H1 (cell line): ENCODE results near the gene GRK7. TPM values are rescaled to one million over a fixed set of nuclear protein-coding genes. Genes with fewer than 3 reads are reported as not detected.

Experiments
- CTCF ChIA-PET: fragments of 300-600 bp; sonication (Branson Sonifier 250); formaldehyde crosslinking; loops from one replicate; lab custom pipeline; 2021; ENCODE audit not compliant: partially characterized antibody; lab: Charles Lee
- POLR2A ChIA-PET: fragments of 300-600 bp; sonication (Branson Sonifier 250); formaldehyde crosslinking; loops from one replicate; lab custom pipeline; 2021; ENCODE audit warnings: inconsistent platforms; ENCODE audit not compliant: partially characterized antibody; lab: Charles Lee
- DNase-seq, 2 experiments: peaks; one replicate each; pipeline versions ENCODE4 v3.0.0 to v3.0.0-alpha.2; 2010 to 2022; ENCODE audit warnings: low spot score in 2 of 2, low read depth in 1 of 2, mixed read lengths in 1 of 2
- FAIRE-seq: peaks from 2 replicates; lab custom pipeline; 2011; peaks lifted over from hg19 to GRCh38; lab: Jason Lieb, UNC
- H2AFZ ChIP-seq: 2 replicates; pipeline ENCODE4 v1.8.1; 2012; ENCODE audit warnings: low read length, inconsistent platforms
- H2AK5ac ChIP-seq: 2 replicates; pipeline ENCODE4 v1.6.1; 2013; ENCODE audit warnings: low read depth, low read length
- H2BK120ac ChIP-seq: replicated peaks from 2 replicates; pipeline ENCODE3; 2013; ENCODE audit warnings: low read depth, low read length, inconsistent platforms
- H2BK12ac ChIP-seq: 2 replicates; pipeline ENCODE4 v1.6.1; 2013; ENCODE audit warnings: low read depth, low read length
- H2BK15ac ChIP-seq: 2 replicates; pipeline ENCODE4 v1.6.1; 2013; ENCODE audit warnings: low read length
- H2BK20ac ChIP-seq: 2 replicates; pipeline ENCODE4 v1.6.1; 2013; ENCODE audit warnings: low read length
- H2BK5ac ChIP-seq: 2 replicates; pipeline ENCODE4 v1.6.1; 2013; ENCODE audit warnings: low read depth, low read length
- H3K14ac ChIP-seq: 2 replicates; pipeline ENCODE4 v1.6.1; 2013; ENCODE audit warnings: inconsistent platforms; ENCODE audit not compliant: insufficient read length
- H3K18ac ChIP-seq: 2 replicates; pipeline ENCODE4 v1.6.1; 2013; ENCODE audit warnings: low read length; ENCODE audit errors: extremely low read depth
- H3K23ac ChIP-seq: 2 replicates; pipeline ENCODE4 v1.6.1; 2013; ENCODE audit warnings: inconsistent platforms; ENCODE audit not compliant: insufficient read length
- H3K23me2 ChIP-seq: 2 replicates; pipeline ENCODE4 v1.6.1; 2013; ENCODE audit warnings: low read depth, low read length
- H3K27ac ChIP-seq: 2 replicates; pipeline ENCODE4 v1.6.1; 2011; ENCODE audit warnings: low read depth, low read length, inconsistent platforms
- H3K27me3 ChIP-seq, 4 experiments: replicated peaks in 1 of 4; 1 replicate in 1 of 4; 2 replicates in 3 of 4; pipeline versions ENCODE4 v1.6.1 to v1.8.1; 2011 to 2013; ENCODE audit warnings: low read length in 3 of 4, mild to moderate bottlenecking in 3 of 4, inconsistent platforms in 2 of 4, mixed read lengths in 2 of 4, moderate library complexity in 1 of 4; ENCODE audit not compliant: control insufficient read depth in 3 of 4, insufficient read depth in 3 of 4; ENCODE audit errors: extremely low read depth in 1 of 4
- H3K36me3 ChIP-seq, 4 experiments: 2 replicates each; pipeline versions ENCODE4 v1.6.1 to v1.8.1; 2011 to 2013; ENCODE audit warnings: mild to moderate bottlenecking in 4 of 4, low read length in 3 of 4, moderate library complexity in 2 of 4, control low read depth in 1 of 4, inconsistent platforms in 1 of 4; ENCODE audit not compliant: insufficient read depth in 4 of 4, control insufficient read depth in 2 of 4
- H3K4ac ChIP-seq: replicated peaks from 2 replicates; pipeline ENCODE3; 2013; ENCODE audit warnings: low read length, low read depth, mixed read lengths, inconsistent platforms; ENCODE audit not compliant: insufficient read length
- H3K4me1 ChIP-seq, 4 experiments: replicated peaks in 1 of 4; 1 replicate in 1 of 4; 2 replicates in 3 of 4; pipeline versions ENCODE4 v1.6.1 to v1.8.1; 2011 to 2013; ENCODE audit warnings: low read length in 3 of 4, inconsistent platforms in 2 of 4, mixed read lengths in 1 of 4; ENCODE audit not compliant: insufficient read depth in 4 of 4, control insufficient read depth in 3 of 4
- H3K4me2 ChIP-seq, 2 experiments: 2 replicates each; pipeline versions ENCODE4 v1.6.1 to v1.8.1; 2011 to 2013; ENCODE audit warnings: low read depth in 2 of 2, low read length in 2 of 2, control low read depth in 1 of 2, inconsistent platforms in 1 of 2, mild to moderate bottlenecking in 1 of 2; ENCODE audit not compliant: insufficient read depth in 1 of 2
- H3K4me3 ChIP-seq, 4 experiments: fragments of 200-600, 300-600 bp in 1 of 4; sonication (generic), shearing (Covaris generic), sonication (Bioruptor Twin) in 1 of 4; 2 replicates each; pipeline versions ENCODE4 v1.5.1 to v1.8.1; 2011 to 2016; ENCODE audit warnings: low read length in 4 of 4, low read depth in 3 of 4, control low read depth in 2 of 4, inconsistent platforms in 2 of 4, mild to moderate bottlenecking in 2 of 4, mixed read lengths in 1 of 4, moderate library complexity in 1 of 4; ENCODE audit not compliant: insufficient read depth in 2 of 4; ENCODE audit errors: extremely low read depth in 1 of 4
- H3K56ac ChIP-seq: replicated peaks from 2 replicates; pipeline ENCODE3; 2013; ENCODE audit warnings: low read depth, mild to moderate bottlenecking, mixed read lengths, low read length, inconsistent platforms; ENCODE audit not compliant: insufficient read length
- H3K79me1 ChIP-seq: 2 replicates; pipeline ENCODE4 v1.6.1; 2013; ENCODE audit warnings: low read depth, low read length, control low read depth
- H3K79me2 ChIP-seq, 2 experiments: 2 replicates each; pipeline versions ENCODE4 v1.6.1 to v1.8.1; 2012 to 2013; ENCODE audit warnings: low read length in 2 of 2, mild to moderate bottlenecking in 2 of 2, inconsistent platforms in 1 of 2; ENCODE audit not compliant: insufficient read depth in 2 of 2, control insufficient read depth in 1 of 2
- H3K9ac ChIP-seq, 4 experiments: replicated peaks in 1 of 4; 1 replicate in 1 of 4; 2 replicates in 3 of 4; pipeline versions ENCODE4 v1.6.1 to v1.8.1; 2011 to 2013; ENCODE audit warnings: low read depth in 3 of 4, low read length in 3 of 4, control low read depth in 2 of 4, mild to moderate bottlenecking in 2 of 4, moderate library complexity in 2 of 4, inconsistent platforms in 1 of 4; ENCODE audit errors: extremely low read depth in 1 of 4
- H3K9me3 ChIP-seq, 2 experiments: 2 replicates each; pipeline versions ENCODE4 v1.6.1 to v1.8.1; 2012 to 2013; ENCODE audit warnings: mild to moderate bottlenecking in 2 of 2, moderate library complexity in 2 of 2, control low read depth in 1 of 2, inconsistent platforms in 1 of 2, low read depth in 1 of 2, low read length in 1 of 2, mixed read lengths in 1 of 2; ENCODE audit not compliant: insufficient read depth in 2 of 2
- H4K20me1 ChIP-seq, 2 experiments: replicated peaks in 1 of 2; 2 replicates each; pipeline versions ENCODE3 to v1.8.1; 2011 to 2013; ENCODE audit warnings: inconsistent platforms in 2 of 2, low read length in 2 of 2, mild to moderate bottlenecking in 1 of 2; ENCODE audit not compliant: insufficient read depth in 2 of 2, control insufficient read depth in 1 of 2
- H4K5ac ChIP-seq: 2 replicates; pipeline ENCODE4 v1.6.1; 2013; ENCODE audit warnings: low read length, low read depth, mixed read lengths, inconsistent platforms; ENCODE audit not compliant: insufficient read length
- H4K8ac ChIP-seq: 2 replicates; pipeline ENCODE4 v1.8.0; 2013; ENCODE audit warnings: mild to moderate bottlenecking, moderate library complexity, low read length, inconsistent platforms; ENCODE audit not compliant: insufficient read depth; ENCODE audit errors: extremely low read depth
- H4K91ac ChIP-seq: replicated peaks from 2 replicates; pipeline ENCODE3; 2013; ENCODE audit warnings: low read length, mixed read lengths, inconsistent platforms; ENCODE audit not compliant: insufficient read length
- CEBPB ChIP-seq: IDR thresholded peaks from 2 replicates; pipeline ENCODE4 v1.6.1; 2012; ENCODE audit warnings: low read depth, low read length
- CHD2 ChIP-seq: IDR thresholded peaks from 2 replicates; pipeline ENCODE4 v1.6.1; 2012; ENCODE audit warnings: low read length, improper control_type of control experiment
- GTF2F1 ChIP-seq: IDR thresholded peaks from 2 replicates; pipeline ENCODE4 v1.6.1; 2012; ENCODE audit warnings: low read depth, low read length, improper control_type of control experiment, borderline replicate concordance
- NANOG ChIP-seq: IDR thresholded peaks from 2 replicates; pipeline ENCODE4 v1.6.1; 2011; ENCODE audit warnings: low read length, low read depth, mild to moderate bottlenecking, inconsistent platforms; ENCODE audit not compliant: insufficient read depth, poor library complexity, severe bottlenecking
- POU5F1 ChIP-seq: IDR thresholded peaks from 2 replicates; pipeline ENCODE4 v1.6.1; 2011; ENCODE audit warnings: low read depth, mild to moderate bottlenecking, low read length, moderate library complexity
- RFX5 ChIP-seq: IDR thresholded peaks from 2 replicates; pipeline ENCODE4 v1.6.1; 2011; ENCODE audit warnings: low read depth, low read length, improper control_type of control experiment, borderline replicate concordance
- RNF2 ChIP-seq: fragments of 200-900, 300-1000 bp; sonication (generic); IDR thresholded peaks from 2 replicates; pipeline ENCODE4 v1.7.1; 2016; ENCODE audit warnings: borderline replicate concordance, low read depth, mild to moderate bottlenecking, antibody characterized with exemption, low read length; ENCODE audit not compliant: poor library complexity, severe bottlenecking; ENCODE audit errors: missing control alignments
- SIN3A ChIP-seq, 2 experiments: IDR thresholded peaks in 1 of 2; conservative IDR thresholded peaks in 1 of 2; 2 replicates each; pipeline ENCODE4 v1.6.1; 2011 to 2012; ENCODE audit warnings: low read length in 2 of 2, improper control_type of control experiment in 1 of 2, low read depth in 1 of 2, mild to moderate bottlenecking in 1 of 2
- SP4 ChIP-seq: IDR thresholded peaks from 2 replicates; pipeline ENCODE4 v1.6.1; 2012; ENCODE audit warnings: low read length, inconsistent platforms
- TAF1 ChIP-seq: IDR thresholded peaks from 2 replicates; pipeline ENCODE4 v1.6.1; 2011; ENCODE audit warnings: mild to moderate bottlenecking, low read depth, low read length
- TAF7 ChIP-seq: optimal IDR thresholded peaks from 2 replicates; pipeline ENCODE3; 2011; ENCODE audit warnings: low read depth, mild to moderate bottlenecking, inconsistent platforms, low read length, moderate library complexity, borderline replicate concordance
- TEAD4 ChIP-seq: IDR thresholded peaks from 2 replicates; pipeline ENCODE4 v1.6.1; 2012; ENCODE audit warnings: low read depth, low read length, inconsistent platforms, mixed read lengths
- WGBS, 2 experiments: shearing (Covaris generic) in 1 of 2; methylation state at CpG; one replicate each; pipeline versions ENCODE4 v1.1.6 to v1.1.7; 2013 to 2015; ENCODE audit warnings: low lambda C conversion rate in 2 of 2, mixed read lengths in 2 of 2, inconsistent platforms in 1 of 2, low coverage in 1 of 2, missing lambda C conversion rate in 1 of 2; ENCODE audit not compliant: insufficient replicate concordance in 2 of 2, insufficient coverage in 1 of 2, insufficient read length in 1 of 2; ENCODE audit errors: extremely low coverage in 1 of 2, missing lambda C conversion rate in 1 of 2; 5-methylcytosine and 5-hydroxymethylcytosine counted together
- polyA plus RNA-seq, 7 experiments: library from polyadenylated mRNA; depleted of rRNA in 3 of 7; stranded (reverse) in 5 of 7; unstranded in 2 of 7; fragments of >200 nt in 5 of 7; fragments of 200-250 nt in 2 of 7; gene quantifications; 1 replicate in 5 of 7; 2 replicates in 1 of 7; 4 replicates in 1 of 7; pipeline versions ENCODE4 v1.2.1 to v1.2.3, GENCODE V29; 2011 to 2013; ENCODE audit warnings: missing spikeins in 2 of 7, mixed read lengths in 2 of 7
- total RNA-seq: library from RNA; stranded (reverse); fragmentation: NEBNext Ultra II Directional; extraction: Animal tissue kit (Norgen Biotek cat#: 25700); gene quantifications from 2 replicates; pipeline ENCODE4 v1.2.1, GENCODE V29; 2021
- TF ChIP-seq, protein P1 (sequence below): IDR thresholded peaks from 2 replicates; pipeline ENCODE4 v1.6.1; 2012; ENCODE audit warnings: inconsistent platforms

The GRK7 gene
- total and polyA plus RNA-seq, 2 of the 8 experiments (the other 6 are each of a cell fraction or from before 2014, with no cell fraction given): not detected

DNA sequence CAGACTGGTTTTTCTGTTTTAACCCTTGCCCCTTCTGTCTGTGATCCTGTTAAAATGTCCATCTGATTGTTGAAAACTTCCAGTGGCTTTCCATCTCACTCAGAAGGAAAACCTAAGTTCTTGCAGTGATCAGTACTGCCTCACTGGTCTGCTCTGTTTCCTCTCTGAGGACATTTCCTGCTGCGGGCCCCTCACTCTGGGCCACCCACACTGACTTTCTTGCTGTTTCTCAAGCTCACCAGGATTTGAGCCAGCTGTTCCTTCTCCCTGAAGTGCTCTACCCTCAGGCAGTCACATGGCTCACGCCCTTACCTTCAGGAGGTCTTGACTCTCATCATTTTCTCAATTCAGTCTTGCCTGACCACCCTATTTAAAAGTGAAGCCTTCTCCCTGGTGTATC, 1.8 kb downstream of the GRK7 start:
- Histone ChIP-seq H3K56ac (no peak overlapping the region), H2BK120ac (no peak overlapping the region), H2BK12ac (0 out of 2 replicates have a peak overlapping the region, but pooled peaks have one; percentile 28), H3K9ac (no peak overlapping the region), H3K9me3 (peaks cover 4 to 5% of the 10 kb centered on the region in 2 experiments; a peak in 1 of 4 replicates), H3K4ac (no peak overlapping the region), H3K79me1 (no peaks in the 10 kb centered on the region; the same call in 1 of the 2 replicates), H2BK15ac (no peak overlapping the region), H3K18ac (no peak overlapping the region), H3K4me2 (no peak overlapping the region), H4K5ac (no peak overlapping the region), H3K4me3 (no peak overlapping the region), H4K8ac (no peak overlapping the region), H3K14ac (no peak overlapping the region), H3K4me1 (no peaks in the 10 kb centered on the region), H3K27me3 (no peaks in the 10 kb centered on the region; a peak in 2 of 7 replicates), H4K20me1 (no peaks in the 10 kb centered on the region), H2AFZ (no peak overlapping the region), H3K23ac (no peak overlapping the region), H3K79me2 (no peaks in the 10 kb centered on the region), H2BK20ac (no peak overlapping the region), H3K23me2 (0 out of 2 replicates have a peak, but pooled peaks cover 2% of the 10 kb centered on the region), H2BK5ac (no peak overlapping the region), H2AK5ac (no peak overlapping the region), H3K27ac (no peak overlapping the region), H4K91ac (no peak overlapping the region), H3K36me3 (no peaks in the 10 kb centered on the region)
- ChIA-PET CTCF (interaction anchor here (1.1 to 2.6 kb wide), 3 partner anchors 18 to 110 kb away, joined by 4 to 7 read pairs (median 5); no protein-coding TSS in a partner anchor), POLR2A (interaction anchor here (1.4 kb wide), 1 partner anchor 10 kb away, joined by 6 read pairs; no protein-coding TSS in a partner anchor)
- no peak for DNase-seq
- 87% methylated on average over 2 of the region's 2 CpGs; no CpG with 5 or more reads in 1 of the 2 experiments for WGBS, 2 experiments
- no peak for FAIRE-seq
- TF ChIP-seq RNF2 (no peak), TEAD4 (no peak), NANOG (no peak), TAF1 (no peak), CHD2 (no peak), CEBPB (no peak), POU5F1 (no peak), SIN3A (conservative IDR thresholded peaks at IDR 0.05 in 1 of 2, IDR thresholded peaks at IDR 0.05 in 1 of 2; ENCODE audit: low read depth in 1 of 2, low read length in 2 of 2) (no peak), GTF2F1 (no peak), SP4 (no peak), TAF7 (no peak), RFX5 (no peak)
- TF ChIP-seq, protein P1, sequence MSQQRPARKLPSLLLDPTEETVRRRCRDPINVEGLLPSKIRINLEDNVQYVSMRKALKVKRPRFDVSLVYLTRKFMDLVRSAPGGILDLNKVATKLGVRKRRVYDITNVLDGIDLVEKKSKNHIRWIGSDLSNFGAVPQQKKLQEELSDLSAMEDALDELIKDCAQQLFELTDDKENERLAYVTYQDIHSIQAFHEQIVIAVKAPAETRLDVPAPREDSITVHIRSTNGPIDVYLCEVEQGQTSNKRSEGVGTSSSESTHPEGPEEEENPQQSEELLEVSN: no peak
